Measurements from ENCODE around the gene BRIP1.

- TF ChIP-seq, protein P1, sequence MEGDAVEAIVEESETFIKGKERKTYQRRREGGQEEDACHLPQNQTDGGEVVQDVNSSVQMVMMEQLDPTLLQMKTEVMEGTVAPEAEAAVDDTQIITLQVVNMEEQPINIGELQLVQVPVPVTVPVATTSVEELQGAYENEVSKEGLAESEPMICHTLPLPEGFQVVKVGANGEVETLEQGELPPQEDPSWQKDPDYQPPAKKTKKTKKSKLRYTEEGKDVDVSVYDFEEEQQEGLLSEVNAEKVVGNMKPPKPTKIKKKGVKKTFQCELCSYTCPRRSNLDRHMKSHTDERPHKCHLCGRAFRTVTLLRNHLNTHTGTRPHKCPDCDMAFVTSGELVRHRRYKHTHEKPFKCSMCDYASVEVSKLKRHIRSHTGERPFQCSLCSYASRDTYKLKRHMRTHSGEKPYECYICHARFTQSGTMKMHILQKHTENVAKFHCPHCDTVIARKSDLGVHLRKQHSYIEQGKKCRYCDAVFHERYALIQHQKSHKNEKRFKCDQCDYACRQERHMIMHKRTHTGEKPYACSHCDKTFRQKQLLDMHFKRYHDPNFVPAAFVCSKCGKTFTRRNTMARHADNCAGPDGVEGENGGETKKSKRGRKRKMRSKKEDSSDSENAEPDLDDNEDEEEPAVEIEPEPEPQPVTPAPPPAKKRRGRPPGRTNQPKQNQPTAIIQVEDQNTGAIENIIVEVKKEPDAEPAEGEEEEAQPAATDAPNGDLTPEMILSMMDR (IDR thresholded peaks at IDR 0.05), result no peak
- TF ChIP-seq, protein P2, sequence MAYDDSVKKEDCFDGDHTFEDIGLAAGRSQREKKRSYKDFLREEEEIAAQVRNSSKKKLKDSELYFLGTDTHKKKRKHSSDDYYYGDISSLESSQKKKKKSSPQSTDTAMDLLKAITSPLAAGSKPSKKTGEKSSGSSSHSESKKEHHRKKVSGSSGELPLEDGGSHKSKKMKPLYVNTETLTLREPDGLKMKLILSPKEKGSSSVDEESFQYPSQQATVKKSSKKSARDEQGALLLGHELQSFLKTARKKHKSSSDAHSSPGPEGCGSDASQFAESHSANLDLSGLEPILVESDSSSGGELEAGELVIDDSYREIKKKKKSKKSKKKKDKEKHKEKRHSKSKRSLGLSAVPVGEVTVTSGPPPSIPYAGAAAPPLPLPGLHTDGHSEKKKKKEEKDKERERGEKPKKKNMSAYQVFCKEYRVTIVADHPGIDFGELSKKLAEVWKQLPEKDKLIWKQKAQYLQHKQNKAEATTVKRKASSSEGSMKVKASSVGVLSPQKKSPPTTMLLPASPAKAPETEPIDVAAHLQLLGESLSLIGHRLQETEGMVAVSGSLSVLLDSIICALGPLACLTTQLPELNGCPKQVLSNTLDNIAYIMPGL (CRISPR knock-in tag; IDR thresholded peaks at IDR 0.05; ENCODE audit: borderline replicate concordance), result no peak
- TF ChIP-seq MAX (IDR thresholded peaks at IDR 0.05) (no peak), JUN (IDR thresholded peaks at IDR 0.05) (no peak), KDM5A (IDR thresholded peaks at IDR 0.05) (no peak), EP300 (IDR thresholded peaks at IDR 0.05) (no peak), RFX5 (IDR thresholded peaks at IDR 0.05) (no peak), BCL3 (IDR thresholded peaks at IDR 0.05) (no peak), MYC (IDR thresholded peaks at IDR 0.05; ENCODE audit: borderline replicate concordance, low read length) (no peak)
These were observed 116.9 kb downstream of the BRIP1 start for GRCh38 chr17:61746248-61746985.
